ENCODE measurements around the gene FOXB2.
"Not testable (repeated sequence)": the region's sequence is repeated elsewhere in the genome, so short reads cannot be mapped to it uniquely, and the experiment has no call there.

Gene FOXB2

GRCh38 chr9:77016526-77017504, 2.6 kb upstream of the FOXB2 start:
- DNase-seq, result no peak

DNA sequence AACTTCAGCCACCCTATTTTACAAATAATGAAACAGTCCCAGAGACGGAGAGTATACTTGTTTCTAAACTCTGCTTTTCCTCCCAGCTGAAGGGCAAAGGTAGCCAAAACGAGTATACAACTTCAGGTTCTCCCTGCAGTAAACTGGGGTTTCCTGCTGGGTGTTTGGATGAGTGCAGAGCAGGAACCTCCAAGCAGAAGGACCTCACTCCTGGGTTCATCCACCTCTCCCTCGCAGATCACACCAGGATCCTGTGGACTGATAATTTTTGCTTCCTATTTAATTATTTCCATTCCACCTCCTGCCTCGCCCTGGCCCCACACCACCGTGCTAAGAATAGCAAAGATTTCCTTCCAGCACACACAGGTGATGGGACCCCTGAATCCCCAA, 2.0 kb upstream of the FOXB2 start:
- DNase-seq, result no peak

GRCh38 chr9:77018058-77018968, 1.1 kb upstream of the FOXB2 start:
- no peak for DNase-seq

GRCh38 chr9:77018969-77019235, 553 bp upstream of the FOXB2 start:
- DNase-seq, result no peak

- no peak for DNase-seq
Observed at GRCh38 chr9:77019926-77020412, 514 bp downstream of the FOXB2 start.

DNA sequence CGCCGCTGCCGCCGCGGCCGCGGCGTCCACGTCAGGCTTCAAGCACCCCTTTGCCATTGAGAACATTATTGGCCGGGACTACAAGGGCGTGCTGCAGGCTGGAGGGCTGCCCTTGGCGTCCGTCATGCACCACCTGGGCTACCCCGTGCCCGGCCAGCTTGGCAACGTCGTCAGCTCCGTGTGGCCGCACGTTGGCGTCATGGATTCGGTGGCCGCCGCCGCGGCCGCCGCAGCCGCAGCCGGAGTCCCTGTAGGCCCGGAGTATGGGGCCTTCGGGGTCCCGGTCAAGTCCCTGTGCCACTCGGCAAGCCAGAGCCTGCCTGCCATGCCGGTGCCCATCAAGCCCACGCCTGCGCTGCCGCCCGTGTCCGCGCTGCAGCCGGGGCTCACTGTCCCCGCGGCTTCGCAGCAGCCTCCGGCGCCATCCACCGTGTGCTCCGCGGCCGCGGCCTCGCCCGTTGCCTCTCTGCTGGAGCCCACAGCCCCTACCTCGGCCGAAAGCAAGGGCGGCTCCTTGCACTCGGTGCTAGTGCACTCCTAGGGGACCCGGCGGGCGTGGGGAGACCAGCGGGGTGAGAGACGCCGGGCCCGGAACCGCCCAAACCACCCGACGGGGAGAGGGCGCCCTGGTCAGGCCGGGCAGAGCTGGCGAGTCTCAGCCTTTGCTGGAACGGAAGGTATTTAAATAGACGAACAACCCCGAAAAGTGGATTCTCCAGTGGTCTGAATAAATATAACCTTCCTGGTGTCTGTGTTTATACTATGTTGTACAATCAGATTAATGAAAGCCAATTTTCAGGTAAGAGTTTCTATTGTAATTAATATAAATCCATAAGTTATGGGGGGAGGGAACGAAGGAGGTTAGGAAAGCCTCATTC, 1.2 kb downstream of the FOXB2 start:
- DNase-seq, result no peak

DNA sequence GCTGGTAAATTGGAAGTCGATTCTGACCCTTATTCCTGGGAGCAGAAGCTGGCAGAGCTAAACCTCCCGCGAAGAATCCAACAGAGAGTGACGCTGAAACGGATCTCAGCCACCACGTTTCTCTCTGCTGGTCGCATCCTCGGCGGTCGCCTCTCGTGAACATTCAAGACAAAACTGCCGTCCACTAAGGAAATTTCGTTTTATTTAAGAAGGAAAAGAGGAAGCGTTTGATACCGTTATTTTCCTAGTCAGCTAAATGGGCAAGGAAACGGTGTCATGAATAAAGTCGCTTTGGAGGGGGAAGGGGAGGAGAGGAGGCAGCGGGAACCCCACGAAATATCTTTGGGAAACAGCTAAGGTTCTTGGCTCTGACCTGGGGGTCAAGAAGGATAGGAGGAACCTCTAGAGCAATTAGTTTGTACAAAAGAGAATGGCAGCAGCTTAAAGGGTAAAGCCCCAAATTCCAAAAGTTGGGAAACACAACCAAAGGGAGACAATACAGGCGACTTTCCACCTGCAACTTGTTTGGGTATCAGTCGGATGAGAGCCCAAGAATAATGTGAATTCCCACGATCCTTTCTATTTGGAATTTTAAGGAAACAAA, 1.9 kb downstream of the FOXB2 start:
- no peak for DNase-seq

GRCh38 chr9:77021922-77022782, 2.7 kb downstream of the FOXB2 start:
- DNase-seq, result no peak

DNA sequence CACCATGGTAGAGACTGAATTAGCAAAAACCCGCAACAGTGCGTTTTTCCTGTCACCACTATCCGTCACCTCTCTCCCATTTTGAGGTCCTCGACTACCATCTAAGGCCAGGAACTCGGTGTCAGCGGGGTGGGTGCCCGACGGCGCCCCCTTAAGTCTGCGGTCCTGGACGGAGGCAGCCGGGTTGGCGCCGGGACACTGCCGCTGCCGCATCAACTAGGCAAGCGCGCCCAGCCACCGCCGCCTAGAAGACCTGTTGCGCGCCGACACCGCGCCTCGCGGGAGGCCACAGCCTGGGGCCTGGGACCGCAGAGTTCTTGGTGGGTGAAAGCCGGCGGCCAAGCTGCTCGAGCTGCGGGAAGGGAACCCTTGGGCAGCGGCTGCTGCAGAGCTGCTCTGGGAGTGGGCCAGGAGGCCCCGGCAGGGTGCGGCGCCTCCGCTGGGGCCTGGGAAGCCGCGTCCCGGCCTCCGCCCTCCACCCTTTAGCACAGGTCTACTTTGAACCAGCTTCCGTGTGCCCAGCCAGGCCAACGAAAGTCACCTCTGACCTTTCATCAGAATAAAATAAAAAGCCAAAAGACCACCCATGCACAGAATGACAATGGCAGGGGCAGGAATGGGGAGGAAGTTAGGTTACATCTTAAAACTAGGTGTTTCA, 3.5 kb downstream of the FOXB2 start:
- DNase-seq, result no peak

DNA sequence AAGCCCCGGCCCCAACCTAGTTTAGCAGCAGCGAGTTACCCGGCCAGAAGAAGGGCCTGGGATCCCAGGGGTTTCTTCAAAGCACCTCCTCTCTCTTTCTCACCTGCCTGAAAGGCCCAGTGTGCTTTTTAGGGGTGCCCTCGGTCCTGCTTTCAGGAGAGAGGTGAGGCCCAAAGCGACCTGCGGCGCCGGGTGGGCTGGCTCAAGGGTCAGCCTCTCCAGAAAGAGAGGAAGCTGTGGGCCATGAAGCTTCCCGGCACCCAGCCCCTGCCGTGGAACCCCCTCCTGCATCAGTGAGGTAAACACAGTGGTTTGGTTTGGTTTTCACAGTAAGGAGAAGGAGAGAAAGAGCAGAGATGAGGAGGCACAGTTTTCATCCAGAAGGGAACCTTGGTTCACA, 4.3 kb downstream of the FOXB2 start:
- DNase-seq, result no peak

DNA sequence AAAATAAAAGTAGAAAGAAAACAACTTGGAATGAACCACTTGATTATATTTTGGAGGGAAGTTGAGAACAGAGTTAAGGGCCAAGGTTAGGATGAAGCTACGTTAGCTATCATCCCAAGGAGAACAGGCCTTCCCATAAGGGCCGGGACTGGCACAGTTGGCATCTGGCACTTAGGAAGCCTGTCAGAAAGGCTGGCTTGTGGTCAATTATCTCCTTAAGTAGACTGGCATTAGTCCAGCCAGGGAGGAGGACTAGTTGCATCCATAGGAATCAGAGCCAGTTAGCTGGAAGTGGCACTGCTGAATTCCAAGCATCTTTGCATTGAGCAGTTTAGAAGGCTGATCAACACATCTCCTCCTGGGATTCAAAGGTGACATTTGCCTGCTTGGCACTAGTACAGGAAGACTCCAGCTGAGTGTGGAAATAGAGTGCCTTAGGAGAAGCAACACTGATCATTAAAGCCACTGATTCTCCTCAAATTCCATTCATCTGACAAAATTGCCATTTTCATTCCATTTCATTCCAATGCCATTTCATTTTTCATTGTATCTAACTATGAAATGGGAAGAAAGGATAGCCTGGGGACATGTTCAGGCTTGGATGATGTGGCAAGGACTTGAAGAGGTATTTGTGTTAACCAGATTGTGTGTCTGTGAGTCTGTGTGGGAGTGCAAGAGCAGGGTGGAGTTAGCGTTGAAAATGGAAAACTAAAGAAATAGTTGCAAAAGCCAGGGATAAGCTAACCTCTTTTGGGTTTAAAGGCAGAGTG, 5.5 kb downstream of the FOXB2 start:
- DNase-seq, result no peak

DNA sequence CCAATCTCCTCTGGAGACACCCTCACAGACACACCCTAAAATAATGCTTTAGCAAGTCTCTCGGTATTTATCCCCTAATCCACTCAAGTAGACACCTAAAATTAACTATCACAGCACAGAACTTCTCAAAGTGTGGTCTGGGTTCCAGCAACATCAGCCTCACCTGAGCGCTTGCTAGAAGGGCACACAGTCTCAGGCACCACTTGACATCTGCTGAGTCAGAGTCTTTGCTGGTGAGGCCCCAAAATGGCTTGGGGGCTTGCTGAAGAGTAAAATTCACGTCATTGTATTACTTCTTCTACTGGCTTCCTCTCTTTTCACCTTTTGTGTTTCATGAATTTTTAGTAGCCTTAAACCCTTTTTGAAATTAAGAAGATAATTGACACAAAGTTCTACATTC, 9.0 kb downstream of the FOXB2 start:
- no peak for DNase-seq

GRCh38 chr9:77030045-77030444, 10.6 kb downstream of the FOXB2 start:
- DNase-seq, result no peak

GRCh38 chr9:77038281-77039036, 19.0 kb downstream of the FOXB2 start:
- DNase-seq, result no peak

DNA sequence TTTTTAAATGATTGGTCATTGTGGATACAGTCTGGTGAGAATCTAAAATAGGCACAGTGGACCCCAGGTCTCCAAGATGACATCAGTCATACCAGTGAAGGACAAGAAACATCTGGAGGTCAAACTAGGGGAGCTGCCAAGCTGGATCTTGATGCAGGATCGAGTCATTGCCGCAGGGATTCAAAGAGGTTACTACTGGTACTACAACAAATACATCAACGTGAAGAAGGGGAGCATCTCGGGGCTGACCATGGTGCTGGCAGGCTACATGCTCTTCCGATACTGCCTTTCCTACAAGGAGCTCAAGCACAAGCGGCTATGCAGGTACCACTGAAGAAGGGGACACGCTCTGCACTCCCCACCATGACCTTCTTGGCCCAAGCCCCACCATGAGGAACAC, 20.9 kb downstream of the FOXB2 start:
- DNase-seq, result no peak

- DNase-seq, result not testable (repeated sequence)
Observed at GRCh38 chr9:77043743-77044142, 24.3 kb downstream of the FOXB2 start.

DNA sequence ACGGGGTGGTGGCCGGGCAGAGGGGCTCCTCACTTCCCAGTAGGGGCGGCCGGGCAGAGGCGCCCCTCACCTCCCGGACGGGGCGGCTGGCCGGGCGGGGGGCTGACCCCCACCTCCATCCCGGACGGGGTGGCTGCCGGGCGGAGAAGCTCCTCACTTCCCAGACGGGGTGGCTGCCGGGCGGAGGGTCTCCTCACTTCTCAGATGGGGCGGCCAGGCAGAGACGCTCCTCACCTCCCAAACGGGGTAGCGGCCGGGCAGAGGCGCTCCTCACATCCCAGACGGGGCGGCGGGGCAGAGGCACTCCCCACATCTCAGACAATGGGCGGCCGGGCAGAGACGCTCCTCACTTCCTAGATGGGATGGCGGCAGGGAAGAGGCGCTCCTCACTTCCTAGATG, 41.2 kb downstream of the FOXB2 start:
- not testable (repeated sequence) for DNase-seq

GRCh38 chr9:77063645-77064285, 44.3 kb downstream of the FOXB2 start:
- peak; percentile 6 for DNase-seq

- no peak for DNase-seq
Observed at GRCh38 chr9:77066388-77066787, 46.9 kb downstream of the FOXB2 start.
